Measurements from ENCODE around the gene TPRA1. TPM values are rescaled to one million over a fixed set of nuclear protein-coding genes. Genes with fewer than 3 reads are reported as not detected.

TPRA1 gene
- total RNA-seq, 1 donor = 30.4 TPM

DNA sequence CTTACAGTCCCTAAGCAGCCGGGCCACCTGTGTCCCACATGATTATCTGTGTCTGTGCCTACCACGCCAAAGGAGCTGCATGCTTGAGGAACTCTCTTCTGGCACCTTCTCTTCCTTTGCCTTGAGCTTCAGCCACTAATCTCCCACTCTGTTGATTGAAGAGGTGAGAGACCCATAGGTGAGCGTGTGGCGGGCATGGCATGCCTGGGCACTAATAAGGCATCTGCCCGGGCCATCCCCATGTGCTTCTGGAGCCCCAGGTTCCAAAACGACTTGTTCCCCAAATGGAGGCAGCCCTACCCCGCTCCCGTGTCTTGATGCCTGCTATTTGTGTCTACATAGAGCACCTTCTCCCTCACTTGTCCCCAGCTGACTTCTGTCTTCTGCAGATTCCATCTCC lies 20.7 kb upstream of the TPRA1 start:
- Histone ChIP-seq H4K20me1 (ENCODE audit: insufficient read depth, low read length) (no peaks in the 10 kb centered on the region), H3K4me2 (ENCODE audit: insufficient read depth, low read length) (no peak overlapping the region), H2AFZ (ENCODE audit: low read length) (no peak overlapping the region), H3K4me3 (ENCODE audit: insufficient read depth, low read length) (no peak overlapping the region), H3K27ac (ENCODE audit: low read depth, low read length) (no peak overlapping the region), H3K27me3 (ENCODE audit: insufficient read depth, low read length) (no peaks in the 10 kb centered on the region), H3K36me3 (ENCODE audit: insufficient read depth, low read length) (peaks cover 32% of the 10 kb centered on the region), H3K4me1 (ENCODE audit: insufficient read depth, low read length) (peaks cover 19% of the 10 kb centered on the region), H3K9me3 (ENCODE audit: low read depth, low read length) (no peaks in the 10 kb centered on the region), H3K79me2 (ENCODE audit: insufficient read depth, low read length) (no peaks in the 10 kb centered on the region)
- TF ChIP-seq, protein P1, sequence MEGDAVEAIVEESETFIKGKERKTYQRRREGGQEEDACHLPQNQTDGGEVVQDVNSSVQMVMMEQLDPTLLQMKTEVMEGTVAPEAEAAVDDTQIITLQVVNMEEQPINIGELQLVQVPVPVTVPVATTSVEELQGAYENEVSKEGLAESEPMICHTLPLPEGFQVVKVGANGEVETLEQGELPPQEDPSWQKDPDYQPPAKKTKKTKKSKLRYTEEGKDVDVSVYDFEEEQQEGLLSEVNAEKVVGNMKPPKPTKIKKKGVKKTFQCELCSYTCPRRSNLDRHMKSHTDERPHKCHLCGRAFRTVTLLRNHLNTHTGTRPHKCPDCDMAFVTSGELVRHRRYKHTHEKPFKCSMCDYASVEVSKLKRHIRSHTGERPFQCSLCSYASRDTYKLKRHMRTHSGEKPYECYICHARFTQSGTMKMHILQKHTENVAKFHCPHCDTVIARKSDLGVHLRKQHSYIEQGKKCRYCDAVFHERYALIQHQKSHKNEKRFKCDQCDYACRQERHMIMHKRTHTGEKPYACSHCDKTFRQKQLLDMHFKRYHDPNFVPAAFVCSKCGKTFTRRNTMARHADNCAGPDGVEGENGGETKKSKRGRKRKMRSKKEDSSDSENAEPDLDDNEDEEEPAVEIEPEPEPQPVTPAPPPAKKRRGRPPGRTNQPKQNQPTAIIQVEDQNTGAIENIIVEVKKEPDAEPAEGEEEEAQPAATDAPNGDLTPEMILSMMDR (IDR thresholded peaks at IDR 0.05; ENCODE audit: extremely low read depth, low read depth, low read length) = no peak
- DNase-seq (ENCODE audit: insufficient read length, low spot score, missing footprints) = no peak

DNA sequence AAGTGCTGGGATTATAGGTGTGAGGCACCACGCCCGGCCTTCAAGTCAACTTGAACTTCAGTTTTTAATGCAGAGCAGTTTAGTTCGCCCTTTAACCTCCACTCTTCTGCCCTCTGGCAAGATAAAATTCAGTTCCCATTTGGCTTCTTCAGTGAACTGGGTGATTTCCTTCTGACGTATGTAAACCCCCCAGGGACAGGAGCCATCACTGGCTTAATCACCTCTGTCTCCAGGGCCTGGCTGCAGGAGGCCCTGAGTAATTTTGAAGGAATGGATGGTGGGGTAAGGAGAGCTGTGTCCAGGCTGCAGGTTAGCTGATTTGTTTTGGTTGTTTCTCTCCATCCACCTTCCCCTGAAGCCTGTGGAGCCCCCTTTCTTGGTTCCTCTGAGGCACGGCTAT lies 19.6 kb upstream of the TPRA1 start:
- H3K27ac ChIP-seq (ENCODE audit: low read depth, low read length) = no peak overlapping the region

DNA sequence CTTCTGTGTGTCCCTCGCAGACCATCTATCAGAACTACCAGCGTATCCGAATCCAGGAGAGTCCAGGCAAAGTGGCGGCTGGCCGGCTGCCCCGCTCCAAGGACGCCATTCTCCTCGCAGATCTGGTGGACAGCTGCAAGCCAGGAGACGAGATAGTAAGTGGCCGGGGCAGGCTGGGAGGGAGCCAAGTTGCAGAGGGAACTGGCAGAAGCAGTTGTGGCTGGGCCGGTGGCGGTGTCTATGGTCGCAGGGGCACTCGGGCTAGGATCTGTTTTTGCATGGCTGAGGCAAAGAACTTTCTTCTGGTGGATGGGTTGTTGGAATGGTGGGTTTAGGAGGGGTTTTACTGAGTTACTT lies 17.8 kb upstream of the TPRA1 start:
- no peaks in the 10 kb centered on the region for H3K79me2 ChIP-seq (ENCODE audit: insufficient read depth, low read length)
- DNase-seq (ENCODE audit: insufficient read length, low spot score, missing footprints) = peak; percentile 47
- no peaks in the 10 kb centered on the region for H3K9me3 ChIP-seq (ENCODE audit: low read depth, low read length)
- H2AFZ ChIP-seq (ENCODE audit: low read length) = no peak overlapping the region
- H3K27me3 ChIP-seq (ENCODE audit: insufficient read depth, low read length) = no peaks in the 10 kb centered on the region
- peaks cover 5% of the 10 kb centered on the region for H3K4me1 ChIP-seq (ENCODE audit: insufficient read depth, low read length)
- H3K27ac ChIP-seq (ENCODE audit: low read depth, low read length) = no peak overlapping the region
- H3K36me3 ChIP-seq (ENCODE audit: insufficient read depth, low read length) = peaks cover 40% of the 10 kb centered on the region
- H3K4me2 ChIP-seq (ENCODE audit: insufficient read depth, low read length) = no peak overlapping the region
- TF ChIP-seq, protein P1 (IDR thresholded peaks at IDR 0.05; ENCODE audit: extremely low read depth, low read depth, low read length) = no peak
- no peaks in the 10 kb centered on the region for H4K20me1 ChIP-seq (ENCODE audit: insufficient read depth, low read length)
- H3K4me3 ChIP-seq (ENCODE audit: insufficient read depth, low read length) = no peak overlapping the region

More for the DNA sequence above, 19.6 kb upstream of the TPRA1 start:
- peak; percentile 81 for DNase-seq (ENCODE audit: insufficient read length, low spot score, missing footprints)
- Histone ChIP-seq H2AFZ (ENCODE audit: low read length) (no peak overlapping the region), H3K36me3 (ENCODE audit: insufficient read depth, low read length) (peaks cover 42% of the 10 kb centered on the region), H3K79me2 (ENCODE audit: insufficient read depth, low read length) (no peaks in the 10 kb centered on the region), H3K4me1 (ENCODE audit: insufficient read depth, low read length) (peaks cover 11% of the 10 kb centered on the region), H3K9me3 (ENCODE audit: low read depth, low read length) (no peaks in the 10 kb centered on the region), H4K20me1 (ENCODE audit: insufficient read depth, low read length) (no peaks in the 10 kb centered on the region), H3K4me2 (ENCODE audit: insufficient read depth, low read length) (no peak overlapping the region), H3K27me3 (ENCODE audit: insufficient read depth, low read length) (no peaks in the 10 kb centered on the region), H3K4me3 (ENCODE audit: insufficient read depth, low read length) (no peak overlapping the region)
- TF ChIP-seq, protein P1 (IDR thresholded peaks at IDR 0.05; ENCODE audit: extremely low read depth, low read depth, low read length) = no peak

GRCh38 chr3:127607675-127608361 lies 17.3 kb upstream of the TPRA1 start:
- Histone ChIP-seq H3K9me3 (ENCODE audit: low read depth, low read length) (no peaks in the 10 kb centered on the region), H3K4me1 (ENCODE audit: insufficient read depth, low read length) (peaks cover under 1% of the 10 kb centered on the region), H3K36me3 (ENCODE audit: insufficient read depth, low read length) (peaks cover 40% of the 10 kb centered on the region), H3K27ac (ENCODE audit: low read depth, low read length) (no peak overlapping the region), H3K4me3 (ENCODE audit: insufficient read depth, low read length) (no peak overlapping the region), H3K27me3 (ENCODE audit: insufficient read depth, low read length) (no peaks in the 10 kb centered on the region), H3K4me2 (ENCODE audit: insufficient read depth, low read length) (no peak overlapping the region), H3K79me2 (ENCODE audit: insufficient read depth, low read length) (no peaks in the 10 kb centered on the region), H4K20me1 (ENCODE audit: insufficient read depth, low read length) (no peaks in the 10 kb centered on the region), H2AFZ (ENCODE audit: low read length) (no peak overlapping the region)
- TF ChIP-seq, protein P1 (IDR thresholded peaks at IDR 0.05; ENCODE audit: extremely low read depth, low read depth, low read length) = no peak
- peak; percentile 65 for DNase-seq (ENCODE audit: insufficient read length, low spot score, missing footprints)
